ENCODE measurements around the gene NEK10. TPM values are rescaled to one million over a fixed set of nuclear protein-coding genes. Genes with fewer than 3 reads are reported as not detected.

Gene NEK10
- total and polyA plus RNA-seq, 12 donors, result 0.16 to 4.8 (median 0.65) TPM

DNA sequence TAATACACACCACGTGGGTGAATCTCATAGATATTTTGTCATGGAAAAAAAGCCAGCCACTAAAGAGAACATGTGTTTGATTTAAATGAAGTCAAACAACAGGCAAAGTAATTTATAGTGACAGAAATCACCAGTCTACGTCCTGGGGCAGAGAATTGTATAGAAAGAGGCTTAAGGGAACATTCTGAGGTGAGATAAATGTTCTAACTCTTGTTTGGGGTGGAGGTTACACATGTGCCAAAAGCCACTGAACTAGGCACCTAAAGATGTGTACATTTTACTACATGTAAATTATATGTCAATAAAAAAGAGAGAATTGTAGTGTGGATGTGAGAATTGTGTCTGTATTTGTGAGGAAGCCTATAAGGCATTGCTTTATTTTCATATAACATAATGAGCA is 184.9 kb downstream of the NEK10 start:
- no peaks in the 10 kb centered on the region for H3K9me3 ChIP-seq (replicated peaks in 1 of 3)
- 27 to 54% (median 46%) methylated on average over 2 of the region's 2 CpGs for WGBS, 4 donors
- no peaks in the 10 kb centered on the region for H3K36me3 ChIP-seq (replicated peaks in 1 of 2)
- H3K27ac ChIP-seq, result no peak overlapping the region
- H3K27me3 ChIP-seq, result no peaks in the 10 kb centered on the region
- TF ChIP-seq POLR2A (IDR thresholded peaks at IDR 0.05), result no peak
- TF ChIP-seq, protein P1, sequence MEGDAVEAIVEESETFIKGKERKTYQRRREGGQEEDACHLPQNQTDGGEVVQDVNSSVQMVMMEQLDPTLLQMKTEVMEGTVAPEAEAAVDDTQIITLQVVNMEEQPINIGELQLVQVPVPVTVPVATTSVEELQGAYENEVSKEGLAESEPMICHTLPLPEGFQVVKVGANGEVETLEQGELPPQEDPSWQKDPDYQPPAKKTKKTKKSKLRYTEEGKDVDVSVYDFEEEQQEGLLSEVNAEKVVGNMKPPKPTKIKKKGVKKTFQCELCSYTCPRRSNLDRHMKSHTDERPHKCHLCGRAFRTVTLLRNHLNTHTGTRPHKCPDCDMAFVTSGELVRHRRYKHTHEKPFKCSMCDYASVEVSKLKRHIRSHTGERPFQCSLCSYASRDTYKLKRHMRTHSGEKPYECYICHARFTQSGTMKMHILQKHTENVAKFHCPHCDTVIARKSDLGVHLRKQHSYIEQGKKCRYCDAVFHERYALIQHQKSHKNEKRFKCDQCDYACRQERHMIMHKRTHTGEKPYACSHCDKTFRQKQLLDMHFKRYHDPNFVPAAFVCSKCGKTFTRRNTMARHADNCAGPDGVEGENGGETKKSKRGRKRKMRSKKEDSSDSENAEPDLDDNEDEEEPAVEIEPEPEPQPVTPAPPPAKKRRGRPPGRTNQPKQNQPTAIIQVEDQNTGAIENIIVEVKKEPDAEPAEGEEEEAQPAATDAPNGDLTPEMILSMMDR (IDR thresholded peaks at IDR 0.05), result no peak
- H3K4me3 ChIP-seq, result no peak overlapping the region
- no peaks in the 10 kb centered on the region for H3K4me1 ChIP-seq (replicated peaks in 1 of 2)
- no peak for DNase-seq
- intact Hi-C loops (cut with DNase I), result no loop called here

- H3K27ac ChIP-seq, result no peak overlapping the region
- no peak overlapping the region for H3K4me3 ChIP-seq
- DNase-seq, result no peak
- no peaks in the 10 kb centered on the region for H3K36me3 ChIP-seq (replicated peaks in 1 of 2)
- H3K9me3 ChIP-seq (replicated peaks in 1 of 3), result no peaks in the 10 kb centered on the region
- no peaks in the 10 kb centered on the region for H3K27me3 ChIP-seq
- no peaks in the 10 kb centered on the region for H3K4me1 ChIP-seq (replicated peaks in 1 of 2)
- TF ChIP-seq, protein P1 (IDR thresholded peaks at IDR 0.05), result no peak
- no peak for TF ChIP-seq POLR2A (IDR thresholded peaks at IDR 0.05)
- WGBS, 4 donors, result 79 to 89% (median 83%) methylated on average over 3 of the region's 3 CpGs
- intact Hi-C loops (cut with DNase I), result no loop called here
Observed at GRCh38 chr3:27176256-27176655, 192.9 kb downstream of the NEK10 start.

DNA sequence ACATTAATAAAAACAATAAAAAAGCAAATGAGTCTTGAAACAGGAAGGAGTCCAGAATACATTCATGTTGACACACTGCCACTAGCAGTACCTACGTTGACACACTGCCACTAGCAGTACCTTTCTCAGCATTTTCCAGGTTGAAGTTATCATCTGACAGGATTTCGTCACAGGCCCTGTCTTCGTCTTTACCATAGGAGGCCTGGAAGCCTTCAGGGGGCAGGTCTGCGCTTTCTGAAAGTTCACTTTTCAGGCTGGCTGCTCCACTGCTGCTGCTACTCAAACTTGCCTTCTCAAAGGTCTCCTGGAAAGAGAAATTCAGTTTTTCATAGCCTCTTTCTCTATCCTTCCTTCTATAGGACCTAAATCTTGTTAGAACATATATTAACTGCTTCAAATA is 194.7 kb downstream of the NEK10 start:
- WGBS, 4 donors, result 83 to 92% (median 85%) methylated on average over 4 of the region's 4 CpGs
- intact Hi-C loops (cut with DNase I), result no loop called here
- no peak for DNase-seq

GRCh38 chr3:27171113-27171512 is 198.1 kb downstream of the NEK10 start:
- no peak overlapping the region for H3K27ac ChIP-seq
- WGBS, 4 donors, result 76 to 88% (median 79%) methylated on average over 2 of the region's 2 CpGs
- intact Hi-C loops (cut with DNase I), result no loop called here
- DNase-seq, result no peak
- no peaks in the 10 kb centered on the region for H3K27me3 ChIP-seq
- no peaks in the 10 kb centered on the region for H3K36me3 ChIP-seq (replicated peaks in 1 of 2)
- no peaks in the 10 kb centered on the region for H3K4me1 ChIP-seq (replicated peaks in 1 of 2)
- no peak overlapping the region for H3K4me3 ChIP-seq
- no peaks in the 10 kb centered on the region for H3K9me3 ChIP-seq (replicated peaks in 1 of 3)
- TF ChIP-seq, protein P1 (IDR thresholded peaks at IDR 0.05), result no peak
- no peak for TF ChIP-seq POLR2A (IDR thresholded peaks at IDR 0.05)

More for the DNA sequence above, 194.7 kb downstream of the NEK10 start:
- Histone ChIP-seq H3K27me3 (no peaks in the 10 kb centered on the region), H3K4me3 (no peak overlapping the region), H3K36me3 (replicated peaks in 1 of 2) (no peaks in the 10 kb centered on the region), H3K4me1 (replicated peaks in 1 of 2) (no peaks in the 10 kb centered on the region), H3K9me3 (replicated peaks in 1 of 3) (no peaks in the 10 kb centered on the region), H3K27ac (no peak overlapping the region)
- no peak for TF ChIP-seq POLR2A (IDR thresholded peaks at IDR 0.05)
- TF ChIP-seq, protein P1 (IDR thresholded peaks at IDR 0.05), result no peak

All from adrenal gland (tissue), 12 donors.